Measurements from ENCODE around the gene MDP1. TPM values are rescaled to one million over a fixed set of nuclear protein-coding genes. Genes with fewer than 3 reads are reported as not detected.

MDP1 gene
- total RNA-seq, result 20.5 TPM

GRCh38 chr14:24215495-24216344 lies at the start of gene MDP1:
TSS of gene MDP1 (minus strand) at chr14:24216066. CDS start at chr14:24215955, 111 bp downstream.

GRCh38 chr14:24262821-24263733 lies 47.2 kb upstream of the MDP1 start, which contains the start of gene TGM1:
TSS of gene TGM1 (minus strand) at chr14:24263177. CDS start at chr14:24262352, 825 bp downstream.

GRCh38 chr14:24232645-24233537 lies 17.0 kb upstream of the MDP1 start, which contains the start of gene GMPR2:
TSS of gene GMPR2 (plus strand) at chr14:24232929. CDS start at chr14:24233254, 325 bp downstream.

DNA sequence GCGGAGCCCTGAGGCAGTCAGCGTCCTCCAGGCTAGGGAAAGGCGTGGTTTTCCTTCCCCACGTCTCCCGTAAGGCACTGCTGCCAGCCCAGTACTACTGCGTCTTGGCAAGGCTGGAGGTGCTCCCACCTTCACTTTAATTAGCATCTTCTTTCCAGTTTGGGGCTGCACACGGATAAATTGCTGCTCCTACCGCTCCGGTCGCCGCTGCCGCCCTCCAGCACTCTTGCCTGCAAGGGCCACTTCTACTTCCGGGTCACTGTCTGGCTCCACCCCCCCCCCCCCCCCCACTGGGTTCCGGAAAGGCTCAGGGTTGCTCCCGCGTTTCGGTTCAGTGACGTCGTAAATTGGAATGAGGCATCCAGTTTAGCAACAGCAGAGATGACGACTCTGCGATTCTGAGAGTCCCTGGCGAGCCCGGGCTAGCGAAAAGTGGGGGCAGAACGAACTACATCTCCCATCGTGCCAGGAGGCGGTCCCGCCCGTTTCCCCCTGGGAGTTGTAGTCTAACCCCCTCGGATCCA lies 16.3 kb upstream of the MDP1 start, which contains the start of gene NEDD8:
NEDD8 (minus strand) TSS at position 247 of the 524 bp plus-strand sequence; CDS start at position 147, 100 bp downstream.

DNA sequence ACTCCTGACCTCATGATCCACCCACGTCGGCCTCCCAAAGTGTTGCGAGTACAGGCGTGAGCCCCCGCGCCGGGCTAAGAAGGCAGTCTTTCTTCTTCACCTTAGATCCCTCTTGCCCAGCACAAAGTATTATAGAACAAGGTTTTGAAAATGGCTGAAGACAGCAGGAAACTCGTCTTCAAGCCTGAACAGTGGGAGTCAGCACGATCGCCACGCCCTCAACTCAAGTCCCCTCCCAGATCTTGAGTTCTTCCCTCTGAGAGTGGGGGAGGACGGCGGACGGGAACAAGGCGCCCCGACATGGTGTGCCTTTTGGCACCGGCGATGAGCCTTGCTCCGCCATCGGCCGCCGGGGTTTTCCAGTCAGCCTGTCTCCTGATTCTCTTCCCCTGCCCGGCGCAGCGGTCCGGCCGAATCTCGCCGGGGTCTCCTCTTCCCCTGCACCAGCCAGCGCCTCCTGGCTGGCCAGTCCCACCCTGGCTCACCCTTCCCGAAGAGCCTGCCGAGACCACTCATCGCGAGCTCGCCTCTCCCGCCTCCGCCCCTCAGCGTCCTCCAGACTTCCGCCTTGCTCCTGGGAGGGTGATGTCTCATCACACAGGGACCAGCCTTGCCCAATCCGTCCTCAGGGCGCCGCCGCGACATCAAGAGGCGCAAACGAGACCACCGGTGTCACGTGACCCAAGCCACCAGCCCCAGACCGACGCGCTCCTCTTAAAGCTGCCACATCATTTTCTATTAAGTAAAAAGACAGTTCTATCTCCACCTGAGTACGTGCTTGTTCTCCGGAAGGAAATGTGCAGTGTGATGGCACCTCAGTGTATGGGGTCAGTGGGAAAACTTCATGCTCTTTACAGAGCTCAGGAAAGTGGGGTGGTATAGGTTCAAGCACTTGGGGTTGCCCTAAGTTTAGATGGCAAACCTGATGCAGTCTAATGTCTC lies 2.7 kb downstream of the MDP1 start, which contains the start of gene CHMP4A:
CHMP4A (minus strand) TSS at position 565 of the 942 bp plus-strand sequence; CDS start at position 516, 49 bp downstream.

DNA sequence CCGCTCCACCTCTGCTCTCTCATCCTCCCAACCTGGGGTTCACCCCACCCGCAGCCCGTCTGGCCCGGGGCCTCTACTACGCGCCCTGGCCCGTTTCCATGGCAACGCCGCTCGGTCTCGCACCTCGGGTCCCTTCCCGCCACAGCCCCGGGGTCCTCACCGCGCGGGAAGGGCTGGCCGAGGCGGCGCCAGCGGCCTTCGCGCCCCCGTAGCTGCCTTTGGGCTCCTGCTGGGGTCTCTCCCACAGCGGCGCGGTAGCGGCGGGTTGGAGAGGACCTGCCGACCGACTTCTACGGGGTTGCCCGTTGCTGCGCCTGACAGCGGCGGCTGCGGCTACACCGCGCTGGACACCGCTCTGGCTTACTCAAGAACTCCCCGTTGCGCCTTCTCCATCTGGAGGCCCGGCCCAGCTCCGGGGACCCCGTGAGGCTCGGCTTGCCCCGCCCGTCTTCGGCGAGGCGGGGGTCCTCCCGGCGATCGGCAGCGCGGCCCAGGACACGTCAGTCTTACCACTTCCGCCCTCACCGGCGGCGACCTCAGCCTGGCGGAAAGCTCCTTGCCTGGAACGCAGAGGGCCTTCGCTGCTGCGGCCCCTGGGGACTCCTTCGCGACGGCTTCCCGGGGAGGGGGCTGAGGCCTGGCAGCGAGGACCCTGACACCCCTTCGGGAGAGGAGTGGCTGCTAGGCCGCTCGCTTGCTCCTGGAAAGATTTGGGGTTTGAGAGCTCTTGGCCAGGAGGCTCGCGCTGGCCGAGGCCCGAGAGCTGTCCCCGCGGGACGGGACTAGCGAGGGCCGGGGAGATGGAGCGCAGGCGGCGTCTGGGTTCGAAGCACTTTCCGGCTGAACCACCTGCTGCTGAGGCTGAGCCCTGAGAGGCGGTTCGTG lies 20.4 kb downstream of the MDP1 start, which contains the start of gene TM9SF1:
TM9SF1 (minus strand) TSS at position 256 of the 885 bp plus-strand sequence. CDS start 422 bp downstream, outside the sequence.

GRCh38 chr14:24188251-24189058 lies 27.4 kb downstream of the MDP1 start, which contains the start of gene IPO4:
TSS of gene IPO4 (minus strand) at chr14:24188816. CDS start at chr14:24188787, 29 bp downstream.

DNA sequence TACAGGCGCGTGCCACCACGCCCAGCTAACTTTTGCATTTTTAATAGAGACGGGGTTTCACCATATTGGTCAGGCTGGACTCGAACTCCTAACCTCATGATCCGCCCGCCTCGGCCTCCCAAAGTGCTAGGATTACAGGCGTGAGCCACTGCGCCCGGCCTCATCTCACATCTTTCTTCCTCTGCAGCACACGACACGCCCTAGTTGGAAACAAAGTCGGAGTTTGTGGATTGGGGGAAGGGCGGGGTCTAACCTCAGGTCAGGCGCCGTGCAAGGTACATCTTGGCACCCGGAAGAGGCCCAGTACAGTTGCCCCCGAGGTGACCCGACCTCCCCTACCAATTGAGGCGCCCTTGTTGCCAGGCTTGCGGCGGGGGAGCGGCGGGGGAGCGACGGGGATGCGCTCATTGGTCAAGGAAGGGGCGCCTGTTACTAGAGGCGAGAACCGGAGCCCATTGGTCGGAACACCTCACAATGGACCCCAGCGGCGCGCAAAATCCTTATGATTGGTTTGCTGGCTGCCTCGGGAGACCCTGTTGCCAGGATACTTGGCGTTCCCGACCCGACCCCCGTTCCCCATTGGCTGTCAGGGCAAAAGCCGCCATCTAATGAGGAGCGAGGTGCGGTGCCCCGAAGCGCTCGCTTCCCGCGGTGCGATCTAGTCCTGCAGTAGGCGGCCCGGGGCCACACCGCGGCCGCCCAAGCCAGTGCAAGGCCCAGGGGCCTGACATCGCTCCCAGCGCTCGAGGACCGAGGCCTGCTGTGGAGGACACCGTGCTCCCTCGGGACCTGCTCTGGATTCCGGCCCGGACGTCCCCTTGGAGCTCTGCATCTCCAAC lies 44.2 kb downstream of the MDP1 start, which contains the start of gene REC8:
REC8 (plus strand) TSS at position 659 of the 839 bp plus-strand sequence. CDS start 473 bp downstream, outside the sequence.

Other genes starting within 250 kb of the MDP1 start
- 7.7 TPM for gene DHRS4L2, start 227.1 kb downstream of the MDP1 start, total RNA-seq
- gene CARMIL3, start 164.1 kb downstream of the MDP1 start, total RNA-seq, result 7.8 TPM
- 5.9 TPM for gene CPNE6, start 144.5 kb downstream of the MDP1 start, total RNA-seq
- 11.2 TPM for gene PCK2, start 121.8 kb downstream of the MDP1 start, total RNA-seq
- gene DCAF11, start 101.3 kb downstream of the MDP1 start, total RNA-seq, result 67.2 TPM
- gene NRL, start 101.1 kb downstream of the MDP1 start, total RNA-seq, result 394 TPM
- 11.4 TPM for gene FITM1, start 85.4 kb downstream of the MDP1 start, total RNA-seq
- 58.5 TPM for gene PSME1, start 79.9 kb downstream of the MDP1 start, total RNA-seq
- 15.1 TPM for gene EMC9, start 74.5 kb downstream of the MDP1 start, total RNA-seq
- gene PSME2, start 69.5 kb downstream of the MDP1 start, total RNA-seq, result 28.6 TPM
- 72.5 TPM for gene RNF31, start 68.6 kb downstream of the MDP1 start, total RNA-seq
- 35.1 TPM for gene IRF9, start 54.8 kb downstream of the MDP1 start, total RNA-seq
- 22.4 TPM for gene REC8, start 44.0 kb downstream of the MDP1 start, total RNA-seq
- gene IPO4, start 27.2 kb downstream of the MDP1 start, total RNA-seq, result 19.1 TPM
- gene TM9SF1, start 20.6 kb downstream of the MDP1 start, total RNA-seq, result 58.9 TPM
- not detected for gene TSSK4, start 10.4 kb downstream of the MDP1 start, total RNA-seq
- gene CHMP4A, start 2.6 kb downstream of the MDP1 start, total RNA-seq, result 53.5 TPM
- 61.8 TPM for gene NEDD8, start 16.3 kb upstream of the MDP1 start, total RNA-seq
- 62.6 TPM for gene GMPR2, start 16.9 kb upstream of the MDP1 start, total RNA-seq
- 44.8 TPM for gene TINF2, start 26.6 kb upstream of the MDP1 start, total RNA-seq
- 6.2 TPM for gene TGM1, start 47.1 kb upstream of the MDP1 start, total RNA-seq
- 26.6 TPM for gene RABGGTA, start 55.5 kb upstream of the MDP1 start, total RNA-seq
- 19.4 TPM for gene DHRS1, start 83.7 kb upstream of the MDP1 start, total RNA-seq
- gene NOP9, start 83.8 kb upstream of the MDP1 start, total RNA-seq, result 21.8 TPM
- gene CIDEB, start 91.9 kb upstream of the MDP1 start, total RNA-seq, result 17.5 TPM
- gene LTB4R2, start 94.1 kb upstream of the MDP1 start, total RNA-seq, result 6.9 TPM
- gene LTB4R, start 95.4 kb upstream of the MDP1 start, total RNA-seq, result 2.7 TPM
- gene ADCY4, start 119.0 kb upstream of the MDP1 start, total RNA-seq, result 13.0 TPM
- 4.4 TPM for gene RIPK3, start 123.9 kb upstream of the MDP1 start, total RNA-seq
- gene NFATC4, start 152.1 kb upstream of the MDP1 start, total RNA-seq, result 67.8 TPM
- gene NYNRIN, start 182.9 kb upstream of the MDP1 start, total RNA-seq, result 47.5 TPM
- gene CBLN3, start 213.6 kb upstream of the MDP1 start, total RNA-seq, result 2.0 TPM
- 58.6 TPM for gene KHNYN, start 213.9 kb upstream of the MDP1 start, total RNA-seq
- gene SDR39U1, start 226.7 kb upstream of the MDP1 start, total RNA-seq, result 32.4 TPM

All from camera-type eye (tissue), 1 donor.